Colon (tissue), 2 donors: ENCODE data around the gene HID1.

Source experiments
- FAIRE-seq: peaks from 2 replicates; lab custom pipeline; 2012; peaks lifted over from hg19 to GRCh38; lab: Jason Lieb, UNC
- donor health status: control.
- donor health status: control.

HID1 gene

DNA sequence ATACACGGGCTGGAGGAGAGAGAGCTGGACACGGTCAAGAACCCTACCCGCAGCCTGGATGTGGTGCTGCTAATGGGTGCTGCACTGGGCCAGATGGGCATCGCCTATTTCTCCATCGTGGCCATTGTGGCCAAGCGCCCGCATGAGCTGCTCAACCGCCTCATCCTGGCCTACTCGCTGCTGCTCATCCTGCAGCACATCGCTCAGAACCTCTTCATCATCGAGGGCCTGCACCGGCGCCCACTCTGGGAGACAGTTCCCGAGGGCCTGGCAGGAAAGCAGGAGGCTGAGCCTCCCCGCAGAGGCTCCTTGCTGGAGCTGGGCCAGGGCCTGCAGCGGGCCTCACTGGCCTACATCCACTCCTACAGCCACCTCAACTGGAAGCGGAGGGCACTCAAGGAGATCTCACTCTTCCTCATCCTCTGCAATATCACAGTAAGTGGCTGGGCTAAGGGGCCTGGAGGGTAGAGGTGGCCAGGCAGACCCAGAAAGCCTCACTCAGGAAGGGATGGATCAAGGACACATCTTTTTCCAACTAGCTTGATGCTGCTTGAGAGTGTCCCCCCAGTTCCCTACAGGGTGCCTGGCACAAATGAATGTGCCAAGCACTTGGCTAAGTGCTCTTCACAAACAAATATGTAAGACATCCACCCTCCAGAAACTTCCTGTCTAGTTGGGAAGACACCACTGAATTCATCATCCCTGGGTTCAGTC lies 25.4 kb downstream of the HID1 start:
- no peak for FAIRE-seq

DNA sequence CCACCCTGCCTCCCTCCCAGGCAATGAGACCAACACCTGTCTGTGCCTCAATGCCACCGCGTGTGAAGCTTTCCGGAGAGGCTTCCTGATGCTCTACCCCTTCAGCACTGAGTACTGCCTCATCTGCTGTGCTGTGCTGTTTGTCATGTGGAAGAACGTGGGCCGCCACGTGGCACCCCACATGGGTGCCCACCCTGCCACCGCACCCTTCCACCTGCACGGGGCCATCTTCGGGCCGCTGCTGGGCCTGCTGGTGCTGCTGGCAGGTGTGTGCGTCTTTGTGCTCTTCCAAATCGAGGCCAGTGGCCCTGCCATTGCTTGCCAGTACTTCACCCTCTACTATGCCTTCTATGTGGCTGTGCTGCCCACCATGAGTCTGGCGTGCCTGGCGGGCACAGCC lies 25.9 kb downstream of the HID1 start:
- FAIRE-seq: no peak

DNA sequence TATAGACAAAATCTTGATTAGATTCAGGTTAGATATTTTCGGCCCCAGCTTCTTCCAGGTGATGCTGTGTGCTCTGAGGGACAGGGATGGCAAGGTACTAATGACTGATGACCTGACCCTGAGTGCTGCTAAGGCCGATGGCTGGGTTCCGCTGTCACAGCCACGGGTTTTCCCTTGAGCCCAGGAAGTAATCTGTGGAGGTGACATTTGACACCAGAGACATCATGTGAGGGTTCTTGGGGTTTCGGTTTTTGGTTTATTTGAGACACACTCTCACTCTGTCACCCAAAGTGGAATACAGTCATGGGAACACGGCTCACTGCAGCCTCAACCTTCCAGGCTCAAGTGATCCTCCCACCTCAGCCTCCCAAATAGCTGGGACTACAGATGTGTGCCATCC lies 27.0 kb downstream of the HID1 start:
- FAIRE-seq: no peak

DNA sequence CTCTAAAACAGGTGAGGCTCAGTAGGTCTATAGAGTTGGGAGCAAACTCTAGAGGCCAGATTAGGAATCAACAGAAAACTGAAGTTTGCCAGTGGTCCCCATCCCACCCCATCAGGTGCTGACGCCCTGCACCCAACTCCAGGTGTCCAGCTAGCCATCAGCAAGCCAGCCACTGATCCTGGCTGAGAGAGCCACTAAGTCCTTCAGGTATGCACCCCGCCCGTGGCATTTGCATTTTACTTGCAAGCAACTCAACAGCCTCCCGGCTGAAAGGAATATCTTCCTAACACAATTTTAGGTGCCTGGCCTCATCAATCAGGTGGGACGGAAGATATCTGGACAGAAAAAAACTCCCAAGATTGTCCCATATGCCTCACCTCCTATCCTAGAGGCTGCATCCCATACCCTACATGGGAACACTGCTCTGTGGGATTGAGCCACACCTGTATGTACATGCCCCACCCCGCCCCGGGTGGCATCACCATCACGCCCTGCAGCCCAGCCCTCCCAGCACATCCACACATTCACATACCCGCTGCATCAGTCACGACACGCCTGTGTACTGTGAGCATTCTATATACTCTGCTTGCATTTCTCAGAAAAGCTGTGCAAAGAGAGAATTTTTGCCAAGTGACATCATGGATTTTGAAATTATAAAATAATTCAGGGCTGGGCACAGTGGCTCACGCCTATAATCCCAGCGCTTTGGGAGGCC lies 28.6 kb downstream of the HID1 start:
- no peak for FAIRE-seq

DNA sequence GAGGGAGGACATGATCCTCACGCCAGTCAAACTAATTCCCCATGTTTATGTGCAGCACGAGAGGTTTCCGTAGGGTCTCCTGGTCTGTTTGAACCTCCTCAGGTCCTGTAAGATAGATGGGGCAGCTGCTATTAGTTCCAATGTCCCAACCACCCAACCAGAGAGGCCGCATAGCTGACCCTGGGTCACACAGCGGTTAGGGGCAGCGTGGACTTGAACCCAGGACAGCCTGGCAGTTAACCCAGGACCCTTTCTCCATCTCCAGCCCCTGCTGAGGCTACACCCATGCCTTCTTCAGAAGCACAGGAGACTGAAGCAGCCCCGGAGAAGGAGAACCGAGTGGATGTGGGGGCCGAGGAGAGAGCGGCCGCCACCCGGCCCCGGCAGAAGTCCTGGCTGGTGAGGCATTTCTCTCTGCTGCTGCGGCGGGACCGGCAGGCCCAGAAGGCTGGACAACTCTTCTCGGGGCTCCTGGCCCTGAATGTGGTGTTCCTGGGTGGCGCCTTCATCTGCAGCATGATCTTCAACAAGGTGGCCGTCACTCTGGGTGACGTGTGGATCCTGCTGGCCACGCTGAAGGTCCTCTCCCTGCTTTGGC lies 31.3 kb downstream of the HID1 start:
- no peak for FAIRE-seq

- no peak for FAIRE-seq
Measured at GRCh38 chr17:74939534-74939933, 33.0 kb downstream of the HID1 start.

GRCh38 chr17:74938194-74938950 lies 34.2 kb downstream of the HID1 start:
- FAIRE-seq: no peak

GRCh38 chr17:74937064-74938051 lies 35.2 kb downstream of the HID1 start:
- no peak for FAIRE-seq

DNA sequence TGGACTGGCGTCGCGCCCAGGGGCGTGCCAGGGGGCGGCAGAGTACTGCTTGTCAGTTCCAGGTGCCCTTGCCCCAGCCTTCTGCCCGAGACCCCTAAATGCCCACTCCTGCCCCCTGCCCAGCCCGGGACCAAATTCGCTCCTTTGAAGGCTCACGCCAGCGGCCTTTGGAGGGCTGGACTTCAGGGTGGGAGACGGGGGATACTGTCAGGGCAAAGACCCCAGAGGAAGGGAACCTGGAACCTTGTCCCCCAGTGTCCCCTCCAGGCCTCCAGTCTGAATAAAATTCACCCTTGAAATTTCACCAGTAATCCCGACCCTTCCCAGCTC lies 36.1 kb downstream of the HID1 start:
- FAIRE-seq: no peak

- no peak for FAIRE-seq
Measured at GRCh38 chr17:74935585-74936469, 36.7 kb downstream of the HID1 start, which contains the start of gene OTOP3. Gene OTOP3, plus strand, starts transcription at chr17:74935898. Its CDS starts 24 bp downstream, at chr17:74935922.

DNA sequence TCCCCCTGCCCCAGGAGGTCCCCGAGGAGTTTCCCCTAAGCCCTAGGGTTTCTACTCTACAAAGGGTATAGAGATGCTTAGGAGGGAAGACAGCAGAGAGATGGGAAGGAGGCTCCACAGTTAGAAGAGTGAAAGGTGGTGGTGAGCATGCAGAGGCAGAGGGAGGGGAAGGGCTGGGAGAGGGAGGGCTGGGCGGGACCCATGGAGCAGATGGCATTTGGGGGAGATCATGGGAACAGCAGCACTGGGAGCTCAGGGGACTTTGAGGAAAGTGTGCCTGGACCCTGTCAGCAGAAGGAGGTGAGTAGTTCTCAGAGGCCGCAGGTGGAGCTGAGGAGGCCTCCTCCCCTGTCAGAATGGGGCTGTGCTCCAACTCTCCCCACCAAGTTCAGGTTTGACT lies 37.5 kb downstream of the HID1 start:
- FAIRE-seq: no peak

DNA sequence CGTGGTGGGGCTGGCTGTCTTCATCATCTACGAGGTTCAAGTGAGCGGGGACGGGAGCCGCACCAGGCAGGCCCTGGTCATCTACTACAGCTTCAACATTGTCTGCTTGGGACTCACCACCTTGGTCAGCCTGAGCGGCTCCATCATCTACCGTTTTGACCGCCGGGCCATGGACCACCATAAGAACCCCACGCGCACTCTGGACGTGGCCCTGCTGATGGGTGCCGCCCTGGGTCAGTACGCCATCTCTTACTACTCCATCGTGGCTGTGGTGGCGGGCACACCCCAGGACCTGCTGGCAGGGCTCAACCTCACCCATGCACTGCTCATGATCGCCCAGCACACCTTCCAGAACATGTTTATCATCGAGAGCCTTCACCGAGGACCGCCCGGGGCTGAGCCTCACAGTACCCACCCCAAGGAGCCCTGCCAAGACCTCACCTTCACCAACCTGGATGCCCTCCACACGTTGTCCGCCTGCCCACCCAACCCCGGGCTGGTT lies 42.0 kb downstream of the HID1 start:
- FAIRE-seq: no peak

GRCh38 chr17:74928786-74929185 lies 43.8 kb downstream of the HID1 start:
- no peak for FAIRE-seq

- no peak for FAIRE-seq
Measured at GRCh38 chr17:74925242-74925641, 47.3 kb downstream of the HID1 start.

GRCh38 chr17:74924250-74924948 lies 48.2 kb downstream of the HID1 start, which contains the start of gene OTOP2:
Gene OTOP2, plus strand, starts transcription at chr17:74924273. Its CDS starts 360 bp downstream, at chr17:74924633.
- FAIRE-seq: no peak

DNA sequence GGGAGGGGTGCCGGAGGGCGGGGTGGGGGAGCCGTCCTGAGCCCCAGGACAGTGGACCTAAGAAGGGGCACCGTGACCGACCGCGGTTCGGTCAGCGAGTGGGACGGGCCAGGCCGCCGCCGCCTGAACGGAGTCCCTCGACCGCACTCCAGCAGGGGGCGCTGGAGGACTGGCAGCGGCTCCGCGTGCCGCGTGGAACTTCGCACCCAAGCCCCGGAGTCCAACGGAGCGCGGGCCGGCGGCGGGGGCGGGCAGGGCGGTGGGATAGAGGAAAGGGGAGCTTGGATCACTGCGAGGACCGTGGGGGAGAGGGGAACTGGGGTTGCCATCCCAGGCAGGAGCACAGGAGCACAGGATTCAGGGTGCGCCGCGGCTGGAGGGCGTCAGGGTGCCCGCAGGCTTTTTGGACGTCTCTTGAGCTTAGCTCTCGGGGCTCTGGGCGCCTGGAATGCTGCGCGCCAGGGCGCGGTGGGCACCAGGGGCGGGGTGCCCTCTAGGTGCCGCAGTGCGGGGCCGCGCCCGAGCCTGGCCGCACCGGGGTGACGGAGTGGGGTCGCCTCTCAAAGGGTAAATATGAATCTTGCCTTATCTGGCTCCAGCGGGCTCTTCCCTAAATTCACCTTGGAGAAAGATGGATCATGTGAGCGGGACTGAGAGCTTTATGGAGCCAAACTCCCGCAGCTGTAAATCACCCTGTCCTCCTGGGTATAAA lies 48.9 kb downstream of the HID1 start:
- FAIRE-seq: no peak

- FAIRE-seq: no peak
Measured at GRCh38 chr17:74922694-74923537, 49.6 kb downstream of the HID1 start, which contains the start of gene USH1G. Gene USH1G, minus strand, starts transcription at chr17:74923255. Its CDS starts 182 bp downstream, at chr17:74923073.

DNA sequence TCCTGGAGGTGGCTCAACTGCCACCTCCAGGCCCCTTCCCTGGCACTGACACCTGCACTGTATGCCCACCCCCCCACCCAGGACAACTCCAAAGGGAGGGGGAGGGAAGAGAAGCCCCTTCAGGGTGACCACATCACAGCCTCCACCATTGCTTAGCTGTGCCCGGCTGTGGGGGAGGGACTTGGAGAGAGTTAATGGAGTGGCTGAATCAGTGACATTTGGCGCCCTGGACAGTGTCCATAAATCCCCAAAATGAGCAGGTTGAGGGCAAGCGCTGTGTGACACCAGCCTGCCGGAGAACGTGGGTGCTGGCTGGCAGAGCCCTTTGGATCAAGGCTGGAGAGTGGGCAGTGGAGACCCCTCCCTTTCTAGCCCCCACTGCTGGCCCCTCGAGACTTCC lies 50.4 kb downstream of the HID1 start:
- FAIRE-seq: no peak
